HEK293T (cell line): ENCODE measurements around the gene DOLPP1.

ENCODE experiments used
- CTCF ChIA-PET: fragments of 350-600 bp; formaldehyde crosslinking; extraction: SDS; loops from one replicate; lab custom pipeline; 2021; ENCODE audit warnings: antibody characterized with exemption, inconsistent platforms; lab: Yijun Ruan, JAX
- POLR2A ChIA-PET: fragments of 350-600 bp; formaldehyde crosslinking; extraction: SDS; loops from one replicate; lab custom pipeline; 2020; ENCODE audit warnings: antibody characterized with exemption, inconsistent platforms; lab: Yijun Ruan, JAX
- DNase-seq: peaks from one replicate; pipeline ENCODE4 v3.0.0; 2012; ENCODE audit warnings: mixed read lengths; ENCODE audit errors: extremely low spot score
- ARNT ChIP-seq: fragments of 450-650 bp; IDR thresholded peaks from 2 replicates; pipeline ENCODE4 v1.6.1; 2017; ENCODE audit warnings: mild to moderate bottlenecking
- BHLHE40 ChIP-seq: fragments of 450-650 bp; IDR thresholded peaks from 2 replicates; pipeline ENCODE4 v1.6.1; 2016; ENCODE audit warnings: mild to moderate bottlenecking, moderate library complexity, borderline replicate concordance
- CTBP1 ChIP-seq: fragments of 450-650 bp; IDR thresholded peaks from 2 replicates; pipeline ENCODE4 v1.6.1; 2016; ENCODE audit warnings: borderline replicate concordance
- ELF4 ChIP-seq: fragments of 450-650 bp; IDR thresholded peaks from 2 replicates; pipeline ENCODE4 v1.6.1; 2017; ENCODE audit warnings: antibody characterized with exemption
- FOXA1 ChIP-seq: fragments of 450-650 bp; IDR thresholded peaks from 2 replicates; pipeline ENCODE4 v1.6.1; 2016; ENCODE audit warnings: mild to moderate bottlenecking
- FOXK2 ChIP-seq: fragments of 450-650 bp; IDR thresholded peaks from 2 replicates; pipeline ENCODE4 v1.6.1; 2016; ENCODE audit warnings: mild to moderate bottlenecking
- FOXM1 ChIP-seq: fragments of 450-650 bp; IDR thresholded peaks from 2 replicates; pipeline ENCODE4 v1.6.1; 2017; ENCODE audit warnings: mild to moderate bottlenecking, borderline replicate concordance
- HDGF ChIP-seq: fragments of 450-650 bp; IDR thresholded peaks from 2 replicates; pipeline ENCODE4 v1.6.1; 2017; ENCODE audit warnings: antibody characterized with exemption, borderline replicate concordance
- L3MBTL2 ChIP-seq: fragments of 450-650 bp; conservative IDR thresholded peaks from 2 replicates; pipeline ENCODE4 v1.6.1; 2016; ENCODE audit warnings: mild to moderate bottlenecking
- LEF1 ChIP-seq: fragments of 450-650 bp; IDR thresholded peaks from 2 replicates; pipeline ENCODE4 v1.6.1; 2017; ENCODE audit warnings: mild to moderate bottlenecking, borderline replicate concordance
- NFRKB ChIP-seq: fragments of 450-650 bp; IDR thresholded peaks from 2 replicates; pipeline ENCODE4 v1.6.1; 2016; ENCODE audit warnings: mild to moderate bottlenecking, moderate library complexity
- PKNOX1 ChIP-seq: fragments of 450-650 bp; IDR thresholded peaks from 2 replicates; pipeline ENCODE4 v1.6.1; 2016
- SP1 ChIP-seq: fragments of 450-650 bp; IDR thresholded peaks from 2 replicates; pipeline ENCODE4 v1.6.1; 2017
- SUZ12 ChIP-seq: fragments of 450-650 bp; IDR thresholded peaks from 2 replicates; pipeline ENCODE4 v1.6.1; 2016; ENCODE audit warnings: mild to moderate bottlenecking
- TARDBP ChIP-seq: fragments of 450-650 bp; IDR thresholded peaks from 2 replicates; pipeline ENCODE4 v1.6.1; 2016
- ZNF384 ChIP-seq: fragments of 450-650 bp; IDR thresholded peaks from 2 replicates; pipeline ENCODE4 v1.6.1; 2016

DOLPP1 gene

GRCh38 chr9:129080298-129080600, 662 bp upstream of the DOLPP1 start:
- TF ChIP-seq SP1 (no peak), ELF4 (no peak), CTBP1 (no peak)
- no peak for DNase-seq
- CTCF ChIA-PET: no interaction called here
- POLR2A ChIA-PET: interaction anchor here (0.8 to 1.7 kb wide), 5 partner anchors 18 to 129 kb away, joined by 3 to 10 read pairs (median 3); partner anchors contain the start of genes CRAT and PTPA

GRCh38 chr9:129081388-129081904, 535 bp downstream of the DOLPP1 start:
- ChIA-PET CTCF (no interaction called here), POLR2A (interaction anchor here (0.6 to 1.7 kb wide), 18 partner anchors 8 to 394 kb away, joined by 3 to 10 read pairs (median 4); partner anchors contain the start of genes CRAT, MIGA2, PTPA and SH3GLB2)
- peak; percentile 23 for DNase-seq
- no peak for TF ChIP-seq LEF1
- TF ChIP-seq L3MBTL2: no peak

GRCh38 chr9:129084087-129084486, 3.2 kb downstream of the DOLPP1 start:
- ChIA-PET POLR2A (no interaction called here), CTCF (no interaction called here)
- no peak for DNase-seq
- TF ChIP-seq ZNF384 (no peak), SP1 (no peak), BHLHE40 (no peak), ARNT (no peak), SUZ12 (no peak), HDGF (no peak), FOXK2 (no peak), ELF4 (no peak), LEF1 (no peak), TARDBP (no peak), PKNOX1 (no peak), NFRKB (no peak), CTBP1 (no peak), FOXM1 (no peak), FOXA1 (no peak), L3MBTL2 (no peak)

- CTCF ChIA-PET: no interaction called here
- no peak for TF ChIP-seq CTBP1
- POLR2A ChIA-PET: interaction anchor here (1.4 kb wide), 1 partner anchor 8 kb away, joined by 8 read pairs; no protein-coding TSS in a partner anchor
- DNase-seq: no peak
These were observed 8.3 kb downstream of the DOLPP1 start for GRCh38 chr9:129089246-129089645.

- ChIA-PET CTCF (no interaction called here), POLR2A (interaction anchor here (1.9 kb wide), 1 partner anchor 12 kb away, joined by 8 read pairs; no protein-coding TSS in a partner anchor)
- DNase-seq: no peak
- TF ChIP-seq L3MBTL2 (no peak), NFRKB (no peak), CTBP1 (no peak), SUZ12 (no peak), LEF1 (no peak), FOXK2 (no peak), HDGF (no peak), SP1 (no peak), TARDBP (no peak)
These were observed 12.9 kb downstream of the DOLPP1 start for GRCh38 chr9:129093602-129094386.

- ChIA-PET POLR2A (interaction anchor here (1.9 kb wide), 1 partner anchor 13 kb away, joined by 8 read pairs; no protein-coding TSS in a partner anchor), CTCF (no interaction called here)
- DNase-seq: no peak
- no peak for TF ChIP-seq HDGF
- no peak for TF ChIP-seq ARNT
- no peak for TF ChIP-seq LEF1
- no peak for TF ChIP-seq CTBP1
- no peak for TF ChIP-seq PKNOX1
- no peak for TF ChIP-seq NFRKB
- TF ChIP-seq FOXA1: no peak
- no peak for TF ChIP-seq SP1
These were observed 13.7 kb downstream of the DOLPP1 start for GRCh38 chr9:129094387-129095169.

GRCh38 chr9:129095170-129095667, 14.3 kb downstream of the DOLPP1 start:
- ChIA-PET CTCF (no interaction called here), POLR2A (interaction anchor here (1.9 kb wide), 1 partner anchor 14 kb away, joined by 8 read pairs; no protein-coding TSS in a partner anchor)
- DNase-seq: no peak
- TF ChIP-seq SUZ12: no peak
- no peak for TF ChIP-seq BHLHE40
- no peak for TF ChIP-seq NFRKB
- TF ChIP-seq HDGF: no peak
